Activated naive CD8-positive, alpha-beta T cell treated with anti-CD3 and anti-CD28 coated beads for 36 hours (primary cell): ENCODE measurements around the gene PPP1R3G. TPM values are rescaled to one million over a fixed set of nuclear protein-coding genes. Genes with fewer than 3 reads are reported as not detected.
"Not testable (repeated sequence)": the region's sequence is repeated elsewhere in the genome, so short reads cannot be mapped to it uniquely, and the experiment has no call there.

ENCODE experiments used
- DNase-seq: peaks from one replicate; pipeline ENCODE4 v3.0.0; 2021
- H3K27ac Mint-ChIP-seq: one replicate; pipeline ENCODE4 v1.8.0; 2022; ENCODE audit warnings: mild to moderate bottlenecking, moderate library complexity, mixed read lengths
- H3K27me3 Mint-ChIP-seq: one replicate; pipeline ENCODE4 v1.8.0; 2022; ENCODE audit warnings: mild to moderate bottlenecking, mixed read lengths
- H3K36me3 Mint-ChIP-seq: one replicate; pipeline ENCODE4 v1.8.0; 2021; ENCODE audit warnings: mild to moderate bottlenecking, mixed read lengths
- H3K4me1 Mint-ChIP-seq: one replicate; pipeline ENCODE4 v1.8.0; 2021; ENCODE audit warnings: mixed read lengths
- H3K4me3 Mint-ChIP-seq: one replicate; pipeline ENCODE4 v1.8.0; 2022; ENCODE audit warnings: mild to moderate bottlenecking, moderate library complexity, mixed read lengths
- H3K9me3 Mint-ChIP-seq: one replicate; pipeline ENCODE4 v1.8.0; 2022; ENCODE audit warnings: mixed read lengths
- total RNA-seq, 2 experiments: library from RNA; stranded (reverse); gene quantifications; one replicate each; pipeline ENCODE4 v1.2.3, GENCODE V29; 2021

Gene PPP1R3G
- total RNA-seq, 2 experiments from 2014 or later: 0.06 to 0.10 TPM

DNA sequence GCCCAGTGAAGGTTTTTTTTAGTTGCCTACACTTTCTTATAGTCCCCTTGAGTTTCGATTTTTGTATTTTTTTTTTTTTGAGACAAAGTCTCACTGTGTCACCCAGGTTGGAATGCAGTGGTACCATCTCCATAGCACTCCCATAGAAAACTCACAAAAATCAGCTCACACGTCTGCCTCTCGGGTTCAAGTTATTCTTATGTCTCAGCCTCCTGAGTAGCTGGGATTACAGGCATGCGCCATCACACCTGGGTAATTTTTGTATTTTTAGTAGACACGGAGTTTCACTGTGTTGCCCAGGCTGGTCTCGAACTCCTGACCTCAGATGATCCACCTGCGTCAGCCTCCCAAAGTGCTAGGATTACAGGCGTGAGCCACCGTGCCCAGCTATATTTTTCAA is 24.7 kb upstream of the PPP1R3G start:
- not testable (repeated sequence) for DNase-seq, H3K4me3 Mint-ChIP-seq, H3K27ac Mint-ChIP-seq, H3K36me3 Mint-ChIP-seq, H3K27me3 Mint-ChIP-seq, H3K4me1 Mint-ChIP-seq, H3K9me3 Mint-ChIP-seq

GRCh38 chr6:5061152-5061551 is 24.0 kb upstream of the PPP1R3G start:
- H3K4me3 Mint-ChIP-seq: no peak overlapping the region
- H3K36me3 Mint-ChIP-seq: no peaks in the 10 kb centered on the region
- H3K27ac Mint-ChIP-seq: no peak overlapping the region
- H3K27me3 Mint-ChIP-seq: peaks cover 4% of the 10 kb centered on the region
- no peaks in the 10 kb centered on the region for H3K9me3 Mint-ChIP-seq
- H3K4me1 Mint-ChIP-seq: no peaks in the 10 kb centered on the region
- no peak for DNase-seq

DNA sequence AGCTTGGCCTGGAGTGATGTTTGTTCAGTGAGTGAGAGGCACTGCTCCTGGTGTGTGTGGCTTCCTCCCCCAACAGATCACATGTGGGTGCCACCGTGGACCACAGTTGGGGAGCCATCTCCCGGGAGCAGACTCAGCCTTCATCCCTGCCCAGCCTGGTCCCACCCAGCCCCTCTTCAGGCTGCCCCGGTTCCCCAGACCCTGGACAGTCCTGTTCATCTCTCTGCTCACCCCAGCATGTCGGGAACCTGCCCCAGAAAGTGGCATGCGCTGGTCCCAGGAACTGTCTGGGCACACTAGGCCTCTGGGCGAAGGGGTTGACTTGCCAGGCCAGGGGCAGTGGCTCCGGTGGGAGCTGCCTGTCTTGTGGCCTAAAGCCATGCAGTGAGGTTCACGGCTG is 21.5 kb upstream of the PPP1R3G start:
- no peak overlapping the region for H3K4me3 Mint-ChIP-seq
- H3K9me3 Mint-ChIP-seq: peaks cover 2% of the 10 kb centered on the region
- DNase-seq: no peak
- peaks cover 4% of the 10 kb centered on the region for H3K27me3 Mint-ChIP-seq
- no peaks in the 10 kb centered on the region for H3K4me1 Mint-ChIP-seq
- H3K36me3 Mint-ChIP-seq: no peaks in the 10 kb centered on the region
- no peak overlapping the region for H3K27ac Mint-ChIP-seq

DNA sequence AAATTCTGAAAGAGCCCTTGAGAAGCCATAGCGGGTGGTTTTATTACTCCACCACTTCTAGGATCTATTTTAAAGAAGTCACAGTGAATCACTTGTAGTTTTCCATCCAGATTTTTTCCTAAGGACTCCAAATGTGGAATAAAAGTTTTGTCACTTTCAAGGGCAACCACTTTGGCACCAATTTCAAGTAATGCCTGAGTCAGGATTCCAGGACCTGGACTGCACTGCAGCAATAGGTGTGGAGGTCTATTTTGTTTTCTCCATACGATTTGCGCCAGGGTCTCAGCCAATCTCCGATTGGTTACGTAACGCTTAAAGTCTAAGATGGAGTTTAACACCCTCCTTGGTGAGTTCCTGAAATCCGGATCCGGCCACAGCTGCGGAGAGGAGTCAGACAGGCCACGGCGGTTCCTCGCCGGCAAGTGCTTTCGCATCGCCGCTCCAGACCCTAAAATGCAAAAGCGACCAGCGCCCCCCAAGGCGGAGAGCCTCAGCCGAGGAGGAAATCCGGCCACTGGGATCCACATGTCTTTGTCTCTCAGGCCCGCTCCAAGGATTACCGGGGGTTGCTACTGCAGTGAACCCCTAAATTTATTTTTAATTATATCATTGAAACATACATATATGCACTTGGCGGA is 18.6 kb upstream of the PPP1R3G start:
- DNase-seq: no peak
- no peaks in the 10 kb centered on the region for H3K4me1 Mint-ChIP-seq
- H3K9me3 Mint-ChIP-seq: peaks cover 2% of the 10 kb centered on the region
- H3K27me3 Mint-ChIP-seq: no peaks in the 10 kb centered on the region
- no peak overlapping the region for H3K4me3 Mint-ChIP-seq
- H3K36me3 Mint-ChIP-seq: no peaks in the 10 kb centered on the region
- H3K27ac Mint-ChIP-seq: no peak overlapping the region

DNA sequence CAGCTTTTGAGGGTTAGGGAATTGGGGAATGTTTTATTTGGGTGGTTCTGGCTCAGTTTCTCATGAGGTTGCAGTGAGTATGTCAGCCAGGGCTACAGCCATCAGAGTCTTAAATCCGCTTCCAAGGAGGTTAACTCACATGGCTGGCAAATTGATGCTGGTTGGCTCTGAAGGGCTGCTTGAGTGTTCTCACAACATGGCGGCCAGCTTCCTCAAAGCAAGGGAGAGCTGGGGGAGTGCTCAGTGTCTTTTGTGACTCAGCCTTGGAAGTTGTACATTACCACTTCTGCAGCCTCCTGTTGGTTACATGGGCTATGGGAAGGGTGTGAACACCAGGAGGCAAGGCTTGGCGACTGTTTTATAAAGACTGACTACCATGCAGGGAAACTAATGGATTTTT is 17.8 kb upstream of the PPP1R3G start:
- H3K4me3 Mint-ChIP-seq: no peak overlapping the region
- H3K27me3 Mint-ChIP-seq: no peaks in the 10 kb centered on the region
- no peaks in the 10 kb centered on the region for H3K36me3 Mint-ChIP-seq
- peaks cover 1% of the 10 kb centered on the region for H3K4me1 Mint-ChIP-seq
- DNase-seq: no peak
- no peak overlapping the region for H3K27ac Mint-ChIP-seq
- H3K9me3 Mint-ChIP-seq: peaks cover 2% of the 10 kb centered on the region

DNA sequence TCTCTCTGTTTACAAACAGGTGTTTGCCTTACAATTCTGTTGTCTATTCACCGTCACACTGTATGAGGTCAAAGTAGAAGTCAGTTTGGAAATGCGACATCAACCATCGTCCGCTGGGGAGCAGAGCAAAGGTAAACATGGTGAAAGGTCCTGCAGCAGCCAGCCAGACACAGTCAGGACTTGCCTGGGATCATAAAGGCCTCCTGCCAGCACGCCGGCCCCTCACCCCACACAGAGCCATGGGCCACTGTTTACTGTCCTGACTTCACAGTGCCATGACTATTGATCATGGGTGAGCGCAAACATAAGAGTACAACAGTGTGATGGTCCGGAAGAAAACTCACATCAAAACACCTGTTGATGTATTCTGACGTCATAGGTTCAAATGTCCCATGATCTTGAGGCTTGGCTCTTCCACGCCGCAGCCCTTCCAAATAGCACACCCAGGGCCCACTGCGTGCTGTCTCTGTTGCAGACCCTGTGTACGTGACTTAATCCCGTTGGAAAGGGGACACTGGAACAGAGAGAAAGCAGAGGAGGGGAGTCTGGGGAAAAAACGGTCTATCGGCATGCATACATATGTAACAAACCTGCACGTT is 16.9 kb upstream of the PPP1R3G start:
- peaks cover 4% of the 10 kb centered on the region for H3K4me1 Mint-ChIP-seq
- H3K27ac Mint-ChIP-seq: no peak overlapping the region
- H3K9me3 Mint-ChIP-seq: peaks cover 2% of the 10 kb centered on the region
- H3K36me3 Mint-ChIP-seq: no peaks in the 10 kb centered on the region
- no peak overlapping the region for H3K4me3 Mint-ChIP-seq
- H3K27me3 Mint-ChIP-seq: no peaks in the 10 kb centered on the region
- no peak for DNase-seq

- peaks cover 3% of the 10 kb centered on the region for H3K9me3 Mint-ChIP-seq
- H3K27ac Mint-ChIP-seq: no peak overlapping the region
- DNase-seq: no peak
- H3K4me3 Mint-ChIP-seq: no peak overlapping the region
- H3K4me1 Mint-ChIP-seq: peaks cover 4% of the 10 kb centered on the region
- H3K36me3 Mint-ChIP-seq: peaks cover 2% of the 10 kb centered on the region
- peaks cover 5% of the 10 kb centered on the region for H3K27me3 Mint-ChIP-seq
Observed at GRCh38 chr6:5071216-5071615, 13.9 kb upstream of the PPP1R3G start.

DNA sequence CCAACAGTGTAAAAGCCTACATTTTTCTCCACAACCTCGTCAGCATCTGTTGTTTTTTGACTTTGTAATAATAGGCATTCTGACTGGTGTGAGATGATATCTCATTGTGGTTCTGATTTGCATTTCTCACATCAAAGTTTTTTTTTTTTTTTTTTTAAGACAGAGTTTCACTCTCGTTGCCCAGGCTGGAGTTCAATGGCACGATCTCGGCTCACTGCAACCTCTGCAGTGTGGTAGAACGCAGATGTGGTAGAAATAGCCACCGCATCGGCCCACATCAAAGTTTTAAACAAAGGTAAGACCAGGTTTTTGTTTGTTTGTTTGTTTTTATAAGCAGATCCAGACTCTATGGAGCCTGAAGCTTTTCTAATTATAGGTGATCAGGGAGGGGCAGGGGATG is 12.7 kb upstream of the PPP1R3G start:
- H3K27ac Mint-ChIP-seq: no peak overlapping the region
- peaks cover 2% of the 10 kb centered on the region for H3K9me3 Mint-ChIP-seq
- peaks cover 2% of the 10 kb centered on the region for H3K36me3 Mint-ChIP-seq
- H3K27me3 Mint-ChIP-seq: peaks cover 5% of the 10 kb centered on the region
- DNase-seq: no peak
- no peak overlapping the region for H3K4me3 Mint-ChIP-seq
- H3K4me1 Mint-ChIP-seq: peaks cover 4% of the 10 kb centered on the region

GRCh38 chr6:5073992-5074391 is 11.1 kb upstream of the PPP1R3G start:
- no peak for DNase-seq
- Mint-ChIP-seq H3K27me3 (peaks cover 5% of the 10 kb centered on the region), H3K27ac (no peak overlapping the region), H3K4me1 (peaks cover 4% of the 10 kb centered on the region), H3K9me3 (peaks cover 1% of the 10 kb centered on the region), H3K4me3 (no peak overlapping the region), H3K36me3 (peaks cover 2% of the 10 kb centered on the region)

- H3K36me3 Mint-ChIP-seq: peaks cover 2% of the 10 kb centered on the region
- H3K4me3 Mint-ChIP-seq: no peak overlapping the region
- peaks cover 4% of the 10 kb centered on the region for H3K4me1 Mint-ChIP-seq
- peaks cover 10% of the 10 kb centered on the region for H3K27me3 Mint-ChIP-seq
- no peak overlapping the region for H3K27ac Mint-ChIP-seq
- no peak for DNase-seq
- peaks cover 1% of the 10 kb centered on the region for H3K9me3 Mint-ChIP-seq
Observed at GRCh38 chr6:5076931-5077330, 8.2 kb upstream of the PPP1R3G start.

- no peak for DNase-seq
- peaks cover 2% of the 10 kb centered on the region for H3K36me3 Mint-ChIP-seq
- no peak overlapping the region for H3K27ac Mint-ChIP-seq
- H3K4me1 Mint-ChIP-seq: no peaks in the 10 kb centered on the region
- no peak overlapping the region for H3K4me3 Mint-ChIP-seq
- H3K9me3 Mint-ChIP-seq: peaks cover 1% of the 10 kb centered on the region
- H3K27me3 Mint-ChIP-seq: peaks cover 21% of the 10 kb centered on the region
Observed at GRCh38 chr6:5078121-5078669, 6.9 kb upstream of the PPP1R3G start.

GRCh38 chr6:5079692-5080091 is 5.4 kb upstream of the PPP1R3G start:
- H3K36me3 Mint-ChIP-seq: peaks cover 2% of the 10 kb centered on the region
- peaks cover 27% of the 10 kb centered on the region for H3K27me3 Mint-ChIP-seq
- H3K4me1 Mint-ChIP-seq: no peaks in the 10 kb centered on the region
- peaks cover 1% of the 10 kb centered on the region for H3K9me3 Mint-ChIP-seq
- no peak for DNase-seq
- H3K27ac Mint-ChIP-seq: no peak overlapping the region
- H3K4me3 Mint-ChIP-seq: no peak overlapping the region

- no peak overlapping the region for H3K4me3 Mint-ChIP-seq
- H3K4me1 Mint-ChIP-seq: no peaks in the 10 kb centered on the region
- H3K9me3 Mint-ChIP-seq: no peaks in the 10 kb centered on the region
- peaks cover 29% of the 10 kb centered on the region for H3K27me3 Mint-ChIP-seq
- H3K27ac Mint-ChIP-seq: no peak overlapping the region
- no peaks in the 10 kb centered on the region for H3K36me3 Mint-ChIP-seq
- DNase-seq: no peak
Observed at GRCh38 chr6:5080574-5080973, 4.6 kb upstream of the PPP1R3G start.

DNA sequence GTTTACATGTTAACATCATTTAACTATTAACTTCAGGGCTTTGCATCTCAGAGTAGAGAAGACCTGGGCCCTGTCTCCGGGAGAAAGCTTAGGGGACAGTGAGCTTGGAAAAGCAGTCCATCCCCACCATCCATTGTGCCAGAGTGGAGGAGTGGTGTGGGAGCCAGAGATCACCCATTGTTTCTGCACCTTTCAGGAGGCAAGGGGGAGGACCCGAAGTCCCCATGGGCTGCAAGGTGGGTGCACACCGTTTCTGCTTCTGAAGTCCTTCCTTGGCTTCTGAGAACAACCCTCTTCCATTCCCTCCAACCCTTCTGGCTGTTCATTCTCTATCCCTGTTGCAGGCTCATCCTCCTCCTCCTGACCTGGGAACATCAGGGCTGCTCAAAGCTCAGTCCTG is 4.0 kb upstream of the PPP1R3G start:
- Mint-ChIP-seq H3K27ac (no peak overlapping the region), H3K4me1 (no peaks in the 10 kb centered on the region), H3K27me3 (peaks cover 31% of the 10 kb centered on the region), H3K36me3 (no peaks in the 10 kb centered on the region), H3K4me3 (no peak overlapping the region), H3K9me3 (no peaks in the 10 kb centered on the region)
- DNase-seq: no peak

GRCh38 chr6:5081955-5082354 is 3.2 kb upstream of the PPP1R3G start:
- Mint-ChIP-seq H3K27ac (no peak overlapping the region), H3K4me3 (no peak overlapping the region), H3K4me1 (peaks cover 2% of the 10 kb centered on the region), H3K36me3 (no peaks in the 10 kb centered on the region), H3K27me3 (peaks cover 39% of the 10 kb centered on the region), H3K9me3 (no peaks in the 10 kb centered on the region)
- no peak for DNase-seq
